HG03521 (cell line): Measurements from ENCODE around the gene SMIM11.
"Not testable (repeated sequence)": the region's sequence is repeated elsewhere in the genome, so short reads cannot be mapped to it uniquely, and the experiment has no call there.

Source experiments
- ATAC-seq: cut with Tn5 transposase; IDR thresholded peaks from one replicate; pipeline ENCODE4 v1.9.1; 2021; ENCODE audit warnings: mild to moderate bottlenecking, moderate library complexity; ENCODE audit not compliant: unreplicated experiment

The SMIM11 gene

DNA sequence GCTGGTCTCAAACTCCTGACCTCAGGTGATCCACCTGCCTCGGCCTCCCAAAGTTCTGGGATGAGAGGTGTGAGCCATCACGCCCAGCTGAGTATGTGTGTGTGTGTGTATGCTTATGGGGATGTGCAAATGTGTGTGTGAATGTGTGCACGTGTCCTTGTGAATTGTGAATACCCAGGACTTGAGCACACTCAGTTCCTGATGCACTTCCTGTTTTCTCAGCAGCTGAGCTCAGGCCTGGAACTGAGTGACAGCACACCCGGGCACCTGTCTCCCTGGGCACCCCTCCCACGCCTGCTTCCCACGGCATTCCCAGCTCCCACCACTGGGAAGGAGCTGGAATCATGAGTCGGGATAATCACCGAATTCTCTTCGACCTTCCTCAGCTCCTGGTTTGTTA lies 32.0 kb downstream of the SMIM11 start:
- ATAC-seq: not testable (repeated sequence)

DNA sequence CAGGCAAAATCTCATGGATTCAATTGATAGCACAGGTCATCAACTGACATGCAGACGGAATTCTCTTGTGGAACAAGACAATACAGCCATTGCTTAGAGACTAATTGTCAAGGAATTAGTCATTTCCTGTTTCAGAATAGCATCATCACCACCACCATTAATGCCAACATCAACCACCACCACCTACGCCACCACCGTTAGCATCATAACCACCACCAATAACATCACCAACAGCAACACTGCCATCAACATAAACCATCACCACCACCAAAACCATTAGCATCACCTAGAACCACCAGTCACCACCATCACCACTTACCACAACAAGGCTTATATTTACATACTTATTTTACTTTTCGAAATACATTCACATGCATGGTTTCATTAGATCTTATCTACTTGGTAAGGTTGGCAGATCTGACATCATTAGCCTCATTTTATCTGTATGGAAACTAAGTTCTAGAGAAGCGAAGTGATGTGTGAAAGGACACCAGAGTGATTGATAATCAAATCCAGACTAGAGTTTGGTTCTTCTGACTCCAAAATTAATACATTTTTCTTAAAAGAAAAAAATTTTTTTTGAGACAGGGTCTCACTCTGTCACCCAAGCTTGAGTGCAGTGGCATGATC lies 42.3 kb downstream of the SMIM11 start:
- not testable (repeated sequence) for ATAC-seq

DNA sequence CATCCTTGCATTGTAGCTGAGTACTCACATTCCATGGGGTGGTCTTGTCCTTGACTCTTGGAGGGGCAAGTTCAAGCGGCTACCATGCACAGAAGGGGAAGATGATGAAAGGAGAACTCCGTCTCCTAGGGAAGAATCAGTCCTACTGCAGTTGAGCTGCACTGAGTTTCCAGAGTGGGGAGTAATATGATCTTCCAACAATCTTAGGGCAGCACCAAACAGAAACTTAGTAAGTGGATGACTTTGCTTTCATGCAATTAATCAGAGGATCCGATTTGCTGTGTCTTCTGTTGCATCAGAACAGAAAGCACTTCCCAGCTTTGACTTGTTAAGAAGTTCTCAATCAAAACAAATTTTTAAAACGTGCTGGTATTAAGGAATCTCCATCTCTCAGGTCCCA lies 48.5 kb downstream of the SMIM11 start, which contains the start of gene SMIM34:
Gene SMIM34, minus strand, starts transcription at position 147 of the 400 bp plus-strand sequence. Its CDS starts 112 bp downstream, at position 35.
- ATAC-seq: not testable (repeated sequence)

DNA sequence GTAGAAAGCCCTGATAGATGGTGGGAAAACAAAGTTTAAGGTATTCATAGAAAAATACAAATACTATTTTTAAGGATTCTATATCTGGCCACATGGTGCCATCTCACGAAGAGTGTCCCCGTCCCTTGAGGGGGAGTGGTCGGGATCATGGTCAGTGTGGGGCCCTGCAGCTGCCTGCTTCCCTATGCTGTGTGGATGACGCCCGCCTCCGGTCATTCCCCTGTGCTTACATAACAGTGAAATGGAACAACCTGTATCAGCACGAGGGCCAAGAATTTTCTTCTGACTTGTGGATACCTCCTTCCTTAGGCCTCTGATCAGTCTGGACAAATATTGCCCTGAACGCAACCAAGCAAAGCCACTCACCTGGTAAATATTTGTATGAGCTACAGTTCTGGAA lies 52.0 kb downstream of the SMIM11 start:
- not testable (repeated sequence) for ATAC-seq

DNA sequence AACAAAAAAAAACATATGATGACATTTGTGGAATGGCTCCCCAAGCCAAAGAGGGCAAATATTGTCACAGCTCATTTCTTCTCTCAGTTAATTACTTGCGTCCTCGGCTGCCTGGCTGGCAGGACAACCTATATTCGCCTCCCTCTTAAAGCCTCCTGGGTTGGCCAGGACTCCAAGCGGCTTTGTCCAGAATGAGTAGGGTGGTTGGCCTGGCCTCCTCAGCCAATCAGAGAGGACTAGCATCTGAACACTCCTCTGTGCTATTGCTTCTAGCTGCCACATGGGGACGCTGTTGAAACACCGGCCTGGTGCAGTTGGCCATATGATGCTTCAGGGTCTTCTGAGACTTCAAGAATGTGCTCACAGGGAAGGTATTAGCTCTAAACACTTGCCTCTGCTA lies 53.1 kb downstream of the SMIM11 start:
- not testable (repeated sequence) for ATAC-seq

DNA sequence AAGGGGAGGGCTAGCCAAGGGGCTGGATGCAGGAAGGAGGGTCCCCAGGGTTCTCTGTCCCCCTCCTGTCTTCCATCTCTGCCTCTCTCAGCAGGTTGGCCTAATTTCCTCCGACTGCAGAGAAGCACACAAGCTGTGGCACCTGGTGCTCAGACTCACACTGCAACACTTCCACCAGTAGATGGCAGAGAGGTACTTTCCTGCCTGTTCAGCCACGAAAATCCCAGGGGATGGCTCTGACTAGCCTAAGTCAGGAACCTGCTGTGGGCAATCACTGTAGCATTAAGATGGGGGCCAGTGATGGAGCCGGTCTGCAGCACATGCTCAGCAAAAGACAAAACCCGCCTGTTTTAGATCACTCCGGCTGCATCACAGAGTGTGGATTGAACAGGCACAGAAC lies 54.4 kb downstream of the SMIM11 start:
- ATAC-seq: not testable (repeated sequence)
